Left lung (tissue), 10 donors: Measurements from ENCODE around the gene HNF4A. TPM values are rescaled to one million over a fixed set of nuclear protein-coding genes. Genes with fewer than 3 reads are reported as not detected.
A peak's percentile ranks its signal among the peaks of the same experiment; 100 is the strongest.

Source experiments
- ATAC-seq: fragments of 200-7000 bp; cut with Tn5 transposase; one replicate; pipeline ENCODE4 v1.9.1; 2020; ENCODE audit warnings: moderate library complexity
- DNase-seq, 4 donors: peaks; one replicate each; pipeline ENCODE4 v3.0.0-alpha.2; 2013 to 2020
- H3K27ac ChIP-seq, 2 donors: fragments of 200-600 bp; sonication (generic) in 1 of 2; one replicate each; pipeline versions ENCODE4 v1.5.0 to v1.8.0; 2020 to 2021
- H3K27me3 ChIP-seq, 2 donors: fragments of 200-600 bp; sonication (generic) in 1 of 2; one replicate each; pipeline versions ENCODE4 v1.5.0 to v1.8.0; 2020 to 2021
- H3K36me3 ChIP-seq, 2 donors: fragments of 200-600 bp; sonication (generic) in 1 of 2; one replicate each; pipeline versions ENCODE4 v1.5.0 to v1.8.0; 2020 to 2021
- H3K4me1 ChIP-seq, 2 donors: fragments of 200-600 bp; one replicate each; pipeline ENCODE4 v1.8.0; 2021
- H3K4me3 ChIP-seq, 2 donors: fragments of 200-600 bp; sonication (generic) in 1 of 2; one replicate each; pipeline versions ENCODE4 v1.5.0 to v1.8.0; 2020 to 2021; ENCODE audit warnings: mild to moderate bottlenecking in 1 of 2
- H3K9me3 ChIP-seq, 2 donors: fragments of 200-600 bp; sonication (generic) in 1 of 2; one replicate each; pipeline versions ENCODE4 v1.5.0 to v1.8.0; 2020 to 2021
- intact Hi-C, 2 donors: fragments of 100-400 bp; cut with DNase I; formaldehyde crosslinking; loops; one replicate each; pipeline versions ENCODE4 v1.11.2 to v1.14.2; 2022
- polyA plus RNA-seq, 6 donors: library from polyadenylated mRNA; unstranded; fragments of 120-200 nt; gene quantifications; one replicate each; pipeline ENCODE4 v1.2.1, GENCODE V29; 2013; ENCODE audit not compliant: insufficient read length in 6 of 6
- total RNA-seq, 2 donors: library from RNA; stranded (reverse); fragmentation: NEBNext Ultra II Directional; extraction: Animal tissue kit (Norgen Biotek cat#: 25700); gene quantifications; one replicate each; pipeline ENCODE4 v1.2.1, GENCODE V29; 2021
- TF ChIP-seq, protein P1 (sequence below), 2 donors: fragments of 200-600 bp; sonication (generic) in 1 of 2; IDR thresholded peaks; one replicate each; pipeline versions ENCODE4 v1.5.0 to v1.8.0; 2021; ENCODE audit warnings: antibody characterized with exemption in 2 of 2
- donor health status: DM: no; HTN: yes; CAD: no.
- donor health status: DM: no; HTN: no; CAD: no.

HNF4A gene
- total and polyA plus RNA-seq, 8 donors: 0.21 to 3.5 (median 0.96) TPM

DNA sequence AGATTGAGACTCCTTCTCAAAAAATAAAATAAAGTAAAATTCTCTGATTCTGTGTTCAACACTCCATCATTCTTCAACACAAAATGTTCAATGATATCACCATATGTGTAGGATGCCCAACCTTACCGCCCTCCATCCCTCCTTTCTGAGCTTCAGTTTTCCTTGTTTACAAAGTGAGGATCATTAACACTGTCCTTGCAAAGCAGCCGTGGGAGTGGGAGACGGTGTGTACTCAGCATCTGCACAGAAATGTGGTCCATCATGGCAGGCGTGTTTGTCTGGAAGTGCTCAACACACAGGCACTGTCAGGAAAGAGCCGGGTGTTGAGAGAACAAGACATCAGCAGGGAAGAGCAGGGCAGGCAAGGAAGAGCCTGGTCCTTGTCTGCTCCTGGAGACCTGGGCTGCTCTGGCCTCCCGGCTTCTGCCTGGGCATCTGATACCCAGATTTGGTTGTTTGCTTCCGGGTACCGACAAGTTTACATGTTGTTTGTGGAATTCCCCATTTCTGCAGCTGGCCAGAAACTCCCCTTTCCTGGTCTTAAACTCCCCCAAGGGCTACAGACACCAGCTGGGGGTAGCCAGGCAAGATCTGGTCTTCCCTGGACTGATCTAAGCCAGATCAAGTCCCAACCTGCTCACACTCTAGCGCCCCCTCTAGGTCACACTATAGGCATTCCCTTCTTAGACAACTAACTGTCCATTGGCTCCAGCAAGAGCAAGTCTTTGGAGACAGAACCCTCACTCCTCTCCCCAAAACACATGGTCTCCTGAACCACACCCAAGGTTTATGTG, 93.5 kb downstream of the HNF4A start:
- TF ChIP-seq, protein P1, sequence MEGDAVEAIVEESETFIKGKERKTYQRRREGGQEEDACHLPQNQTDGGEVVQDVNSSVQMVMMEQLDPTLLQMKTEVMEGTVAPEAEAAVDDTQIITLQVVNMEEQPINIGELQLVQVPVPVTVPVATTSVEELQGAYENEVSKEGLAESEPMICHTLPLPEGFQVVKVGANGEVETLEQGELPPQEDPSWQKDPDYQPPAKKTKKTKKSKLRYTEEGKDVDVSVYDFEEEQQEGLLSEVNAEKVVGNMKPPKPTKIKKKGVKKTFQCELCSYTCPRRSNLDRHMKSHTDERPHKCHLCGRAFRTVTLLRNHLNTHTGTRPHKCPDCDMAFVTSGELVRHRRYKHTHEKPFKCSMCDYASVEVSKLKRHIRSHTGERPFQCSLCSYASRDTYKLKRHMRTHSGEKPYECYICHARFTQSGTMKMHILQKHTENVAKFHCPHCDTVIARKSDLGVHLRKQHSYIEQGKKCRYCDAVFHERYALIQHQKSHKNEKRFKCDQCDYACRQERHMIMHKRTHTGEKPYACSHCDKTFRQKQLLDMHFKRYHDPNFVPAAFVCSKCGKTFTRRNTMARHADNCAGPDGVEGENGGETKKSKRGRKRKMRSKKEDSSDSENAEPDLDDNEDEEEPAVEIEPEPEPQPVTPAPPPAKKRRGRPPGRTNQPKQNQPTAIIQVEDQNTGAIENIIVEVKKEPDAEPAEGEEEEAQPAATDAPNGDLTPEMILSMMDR (IDR thresholded peaks at IDR 0.05): no peak
- no peak overlapping the region for H3K27ac ChIP-seq

DNA sequence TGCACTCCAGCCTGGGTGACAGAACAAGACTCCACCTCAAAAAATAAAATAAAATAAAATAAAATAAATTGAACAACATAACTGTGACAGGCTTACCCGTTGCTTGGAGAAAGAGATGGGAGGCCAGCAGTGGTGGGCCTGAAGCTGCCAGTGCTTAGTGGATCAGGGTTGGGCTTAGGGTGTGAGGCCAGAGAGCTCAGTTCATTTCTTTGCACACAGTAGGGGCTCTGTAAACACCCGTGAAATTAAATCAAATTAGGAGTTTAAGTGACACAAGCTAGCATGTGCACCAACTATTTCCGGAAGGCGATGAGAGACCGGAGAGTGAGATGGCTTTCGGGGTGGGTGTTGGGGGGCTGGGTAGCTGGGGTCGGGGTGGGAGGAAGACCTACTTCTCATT, 94.4 kb downstream of the HNF4A start:
- intact Hi-C loops: no loop called here

More for the DNA sequence above, 93.5 kb downstream of the HNF4A start:
- no peaks in the 10 kb centered on the region for H3K4me1 ChIP-seq
- ATAC-seq (no peak), DNase-seq (no peak)
- intact Hi-C loops: no loop called here
- H3K9me3 ChIP-seq: no peaks in the 10 kb centered on the region
- no peaks in the 10 kb centered on the region for H3K27me3 ChIP-seq
- H3K4me3 ChIP-seq: no peak overlapping the region
- H3K36me3 ChIP-seq: no peaks in the 10 kb centered on the region

DNA sequence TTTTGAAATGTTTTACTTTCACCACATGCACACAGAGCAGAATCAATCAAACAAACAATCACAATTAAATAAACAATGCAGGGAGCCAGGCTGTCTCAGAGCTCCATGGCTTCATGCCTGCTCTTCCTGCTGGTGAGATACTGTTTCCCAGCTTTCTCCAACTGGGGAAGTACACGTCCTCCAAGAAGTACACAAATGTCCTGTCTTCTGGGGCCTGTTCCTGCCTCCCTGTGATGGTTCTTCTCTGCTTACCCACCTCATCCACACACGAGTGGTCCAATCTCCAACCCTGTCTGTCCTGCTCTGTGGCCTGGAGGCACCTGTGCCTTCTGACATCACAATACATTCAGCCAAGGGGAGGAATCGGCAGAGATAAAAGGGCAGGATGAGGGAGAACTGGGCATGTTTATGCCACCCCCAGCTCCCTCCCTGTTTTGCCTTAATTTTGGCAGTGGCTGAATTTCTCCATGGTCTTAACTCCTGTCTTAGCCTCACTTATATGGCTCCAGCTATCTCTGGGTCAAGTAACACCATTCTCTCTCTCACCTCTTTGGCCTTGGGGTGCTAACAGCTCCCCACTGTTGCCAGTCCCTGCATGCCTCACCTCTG, 94.9 kb downstream of the HNF4A start:
- Histone ChIP-seq H3K27ac (peak overlapping the region in 1 of 2 donors; percentile 45), H3K4me3 (no peak overlapping the region), H3K36me3 (no peaks in the 10 kb centered on the region), H3K4me1 (peaks cover 0 to 6% of the 10 kb centered on the region in 2 donors), H3K27me3 (no peaks in the 10 kb centered on the region), H3K9me3 (no peaks in the 10 kb centered on the region)
- TF ChIP-seq, protein P1 (IDR thresholded peaks at IDR 0.05): no peak
- peak in 1 of 4 donors; percentile 31 for DNase-seq
- ATAC-seq: no peak
- intact Hi-C loops: no loop called here

More for the DNA sequence above, 94.4 kb downstream of the HNF4A start:
- H3K4me1 ChIP-seq: peaks cover 0 to under 1% of the 10 kb centered on the region in 2 donors
- ATAC-seq (no peak), DNase-seq (no peak)
- H3K27ac ChIP-seq: no peak overlapping the region
- H3K9me3 ChIP-seq: no peaks in the 10 kb centered on the region
- H3K36me3 ChIP-seq: no peaks in the 10 kb centered on the region
- H3K4me3 ChIP-seq: no peak overlapping the region
- TF ChIP-seq, protein P1 (IDR thresholded peaks at IDR 0.05): no peak
- no peaks in the 10 kb centered on the region for H3K27me3 ChIP-seq

DNA sequence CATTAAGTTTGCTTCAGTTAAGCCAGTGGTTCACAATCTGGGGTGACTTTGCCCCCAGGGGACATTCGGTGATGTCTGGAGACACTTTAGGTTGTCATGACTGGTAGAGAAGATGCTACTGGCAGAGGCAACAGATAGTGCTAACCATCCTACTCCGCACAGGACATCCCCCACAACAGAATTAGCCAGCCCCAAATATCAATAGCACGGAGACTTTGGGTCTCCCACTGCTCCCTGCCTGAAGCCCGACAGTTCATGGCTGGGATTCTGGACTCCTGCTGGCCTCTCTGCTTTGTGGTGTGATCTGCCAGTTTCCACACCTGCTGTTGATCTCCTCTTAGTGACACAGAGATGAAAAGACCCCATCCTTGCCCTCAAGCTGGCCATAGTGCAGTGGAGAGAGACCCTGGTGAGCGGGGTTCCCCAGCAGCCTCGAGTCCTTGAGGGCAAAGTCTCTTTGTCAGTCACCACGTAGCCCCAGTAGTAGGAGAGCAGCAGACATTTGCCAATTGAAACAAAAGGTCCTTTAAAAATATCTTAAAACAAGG, 95.5 kb downstream of the HNF4A start:
- no peak for DNase-seq
- TF ChIP-seq, protein P1 (IDR thresholded peaks at IDR 0.05): no peak
- Histone ChIP-seq H3K9me3 (no peaks in the 10 kb centered on the region), H3K36me3 (no peaks in the 10 kb centered on the region), H3K27me3 (no peaks in the 10 kb centered on the region), H3K27ac (peak overlapping the region in 1 of 2 donors; percentile 45), H3K4me3 (no peak overlapping the region), H3K4me1 (peaks cover 0 to 7% of the 10 kb centered on the region in 2 donors)
- intact Hi-C loops: no loop called here
- ATAC-seq: no peak
